D721Med (cell line): ENCODE results near the gene FAT3.

Experiments used
- DNase-seq: peaks from one replicate; pipeline ENCODE4 v3.0.0; 2011; ENCODE audit warnings: low spot score; ENCODE audit not compliant: insufficient read length
- FAIRE-seq: peaks from 2 replicates; lab custom pipeline; 2011; peaks lifted over from hg19 to GRCh38; lab: Jason Lieb, UNC
- TF ChIP-seq, protein P1 (sequence below): IDR thresholded peaks from 2 replicates; pipeline ENCODE4 v1.5.1; 2012; ENCODE audit warnings: mild to moderate bottlenecking, control low read depth; ENCODE audit not compliant: insufficient read depth; ENCODE audit errors: missing control alignments

Gene FAT3

DNA sequence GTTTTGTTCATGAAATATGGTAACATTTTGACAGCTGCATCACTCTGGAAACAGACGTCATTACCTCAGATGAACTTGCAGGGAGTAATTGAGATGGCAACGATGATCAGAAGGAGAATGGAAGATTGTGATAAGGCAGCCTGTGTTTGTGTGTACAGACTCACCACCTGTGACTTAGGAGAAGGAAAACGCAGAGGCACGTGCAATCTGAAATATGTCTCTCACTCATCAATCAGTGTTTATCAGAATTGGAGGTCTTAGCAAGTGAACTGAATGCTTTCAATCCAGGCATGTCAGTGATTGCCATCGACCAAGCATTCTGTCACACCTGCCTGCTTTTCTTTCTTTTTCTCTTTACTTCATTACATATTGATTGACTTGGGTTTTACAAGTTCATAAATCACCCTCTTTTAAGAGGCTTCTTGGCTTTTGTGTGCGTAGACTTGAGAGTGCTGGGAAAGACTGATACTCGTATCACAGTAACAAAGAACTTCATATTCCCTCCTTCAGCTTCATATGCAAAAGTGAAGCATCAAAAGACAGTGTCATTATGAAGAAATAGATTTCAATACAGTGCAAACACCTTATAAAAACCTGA lies 24.6 kb downstream of the FAT3 start:
- DNase-seq = no peak
- TF ChIP-seq, protein P1, sequence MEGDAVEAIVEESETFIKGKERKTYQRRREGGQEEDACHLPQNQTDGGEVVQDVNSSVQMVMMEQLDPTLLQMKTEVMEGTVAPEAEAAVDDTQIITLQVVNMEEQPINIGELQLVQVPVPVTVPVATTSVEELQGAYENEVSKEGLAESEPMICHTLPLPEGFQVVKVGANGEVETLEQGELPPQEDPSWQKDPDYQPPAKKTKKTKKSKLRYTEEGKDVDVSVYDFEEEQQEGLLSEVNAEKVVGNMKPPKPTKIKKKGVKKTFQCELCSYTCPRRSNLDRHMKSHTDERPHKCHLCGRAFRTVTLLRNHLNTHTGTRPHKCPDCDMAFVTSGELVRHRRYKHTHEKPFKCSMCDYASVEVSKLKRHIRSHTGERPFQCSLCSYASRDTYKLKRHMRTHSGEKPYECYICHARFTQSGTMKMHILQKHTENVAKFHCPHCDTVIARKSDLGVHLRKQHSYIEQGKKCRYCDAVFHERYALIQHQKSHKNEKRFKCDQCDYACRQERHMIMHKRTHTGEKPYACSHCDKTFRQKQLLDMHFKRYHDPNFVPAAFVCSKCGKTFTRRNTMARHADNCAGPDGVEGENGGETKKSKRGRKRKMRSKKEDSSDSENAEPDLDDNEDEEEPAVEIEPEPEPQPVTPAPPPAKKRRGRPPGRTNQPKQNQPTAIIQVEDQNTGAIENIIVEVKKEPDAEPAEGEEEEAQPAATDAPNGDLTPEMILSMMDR = no peak
- FAIRE-seq = no peak

DNA sequence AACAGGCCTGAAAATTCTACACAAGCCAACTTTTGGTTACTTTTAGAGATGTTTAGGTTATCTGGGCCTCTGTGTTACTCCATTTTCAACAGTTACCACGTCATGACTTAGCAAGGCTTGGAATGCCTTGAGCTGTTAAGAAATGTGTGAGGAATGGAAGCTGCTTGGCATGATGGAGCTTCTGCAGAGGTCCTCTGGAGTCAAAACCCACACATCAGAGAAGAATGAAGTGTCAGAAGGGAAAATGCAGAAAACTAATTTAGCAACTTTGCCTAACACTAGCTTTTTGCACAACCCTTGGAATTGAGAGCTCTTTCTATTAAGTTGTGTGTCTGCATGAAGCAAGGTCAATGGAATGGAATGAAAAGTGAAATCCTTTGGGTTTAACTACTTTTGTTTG lies 27.4 kb downstream of the FAT3 start:
- FAIRE-seq (no peak), DNase-seq (no peak)
- TF ChIP-seq, protein P1 = no peak

DNA sequence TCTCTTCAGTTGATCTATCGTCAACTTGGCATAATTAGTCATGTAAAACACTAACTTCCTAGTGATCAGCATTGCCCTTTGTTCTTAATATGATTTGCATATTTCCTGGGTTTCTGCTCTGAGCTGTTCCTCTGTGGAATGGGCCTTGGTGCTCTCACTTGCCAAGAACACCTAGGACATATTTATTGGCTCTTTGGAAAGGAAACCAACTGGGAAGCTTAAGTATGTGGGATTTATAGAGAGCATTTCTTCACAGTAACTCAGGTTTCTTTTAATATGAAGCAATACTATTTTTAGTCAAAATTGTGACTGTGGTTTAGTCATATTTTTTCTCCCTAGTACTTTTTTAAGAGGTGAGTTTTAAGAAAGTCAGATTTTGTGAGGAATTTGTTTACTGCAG lies 28.8 kb downstream of the FAT3 start:
- DNase-seq = no peak
- TF ChIP-seq, protein P1 = no peak
- no peak for FAIRE-seq

DNA sequence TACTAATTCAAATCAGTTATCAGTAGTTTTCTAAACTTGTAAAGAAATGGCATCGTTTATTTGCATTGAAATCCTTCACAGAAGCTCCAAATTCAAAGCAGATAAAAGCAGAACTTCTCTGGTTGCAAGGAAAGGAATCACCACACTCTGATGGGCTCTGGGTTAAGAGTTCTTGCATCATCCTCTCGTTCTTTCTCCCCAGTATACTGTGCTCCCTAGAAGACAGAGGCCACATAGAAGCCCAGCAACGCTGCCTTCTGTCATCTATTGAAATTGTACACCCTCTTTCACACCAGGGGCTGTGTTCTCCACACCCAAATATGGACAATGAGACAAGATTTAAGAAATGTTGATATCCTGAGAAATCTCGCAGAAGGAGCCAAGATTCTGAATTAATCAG lies 29.3 kb downstream of the FAT3 start:
- TF ChIP-seq, protein P1 = no peak
- DNase-seq = no peak
- FAIRE-seq = no peak

DNA sequence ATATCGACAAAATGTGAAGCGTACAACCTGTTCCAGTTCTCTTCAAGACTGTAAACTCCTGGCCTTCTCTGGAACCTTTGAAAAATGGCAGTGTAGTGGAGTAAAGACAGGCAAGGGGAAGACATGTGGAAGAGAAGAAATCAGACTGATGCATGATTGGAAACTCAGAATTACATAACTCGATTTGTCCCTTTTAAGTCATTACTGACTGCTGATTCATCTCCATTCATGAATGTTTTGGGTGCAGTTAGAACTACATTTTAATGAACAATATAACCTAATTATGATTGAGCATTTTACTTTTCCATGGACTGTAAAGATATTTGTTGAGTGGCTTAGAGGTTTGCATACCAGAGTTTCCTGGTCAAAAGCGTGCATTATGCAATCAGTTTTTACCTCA lies 32.9 kb downstream of the FAT3 start:
- FAIRE-seq (no peak), DNase-seq (no peak)
- TF ChIP-seq, protein P1 = no peak

DNA sequence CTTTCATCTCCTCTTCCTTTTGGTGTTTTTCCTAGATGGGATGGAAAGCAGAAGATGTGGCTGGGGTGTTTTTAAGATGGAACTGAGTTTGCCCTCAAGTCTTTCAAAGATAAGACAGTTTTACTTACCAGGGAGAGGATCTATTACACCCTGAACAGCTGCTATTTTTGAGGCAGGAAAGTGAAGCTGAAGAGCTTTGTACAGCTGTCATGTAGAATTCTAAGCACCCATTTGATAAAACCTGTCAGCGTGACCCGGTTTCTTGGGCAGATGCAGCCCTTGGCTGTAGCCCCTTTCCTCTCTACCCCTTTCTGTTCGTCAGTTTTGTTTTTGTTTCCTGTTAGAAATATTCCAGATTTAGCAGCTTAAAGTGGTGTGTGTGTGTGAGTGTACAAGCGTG lies 35.2 kb downstream of the FAT3 start:
- FAIRE-seq (no peak), DNase-seq (no peak)
- TF ChIP-seq, protein P1 = no peak

DNA sequence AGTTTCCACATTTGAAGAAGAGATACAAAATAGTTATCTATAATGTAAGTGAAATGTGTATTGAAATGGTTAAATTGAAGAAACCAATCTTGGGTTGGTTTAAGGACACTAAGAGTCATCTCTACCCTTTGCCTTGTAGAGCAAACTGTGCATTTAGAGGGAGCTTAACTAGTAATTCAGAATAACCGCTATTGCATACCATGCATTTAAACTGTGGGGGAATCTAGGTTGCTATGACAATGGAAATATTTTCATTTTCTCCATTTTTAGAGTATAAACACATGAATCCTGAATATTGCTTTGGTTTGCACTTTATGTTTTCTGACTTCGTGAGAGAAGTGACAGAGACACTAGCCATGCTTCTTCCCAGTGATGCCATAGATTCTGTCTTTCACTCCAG lies 39.7 kb downstream of the FAT3 start:
- TF ChIP-seq, protein P1 = no peak
- DNase-seq (no peak), FAIRE-seq (no peak)
